C4-2B (cell line): ENCODE measurements around the gene BMP7.

Experiments
- CTCF ChIP-seq: fragments of 450-650 bp; conservative IDR thresholded peaks from 2 replicates; pipeline ENCODE4 v1.5.1; 2017; ENCODE audit warnings: mild to moderate bottlenecking
- ZFX ChIP-seq: fragments of 450-650 bp; IDR thresholded peaks from 2 replicates; pipeline ENCODE4 v1.6.1; 2017

GRCh38 chr20:57261457-57262251, 4.8 kb downstream of the BMP7 start:
- TF ChIP-seq CTCF (no peak), ZFX (no peak)
